CD14-positive monocyte (primary cell): Measurements from ENCODE around the gene ANO6. TPM values are rescaled to one million over a fixed set of nuclear protein-coding genes. Genes with fewer than 3 reads are reported as not detected.
A peak's percentile ranks its signal among the peaks of the same experiment; 100 is the strongest.

Experiments
- DNase-seq, 3 donors: peaks; one replicate each; pipeline ENCODE4 v3.0.0-alpha.2; 2011 to 2022
- H2AFZ ChIP-seq: 2 replicates; pipeline ENCODE4 v1.6.0; 2012; ENCODE audit warnings: mild to moderate bottlenecking, low read depth, low read length, inconsistent platforms; ENCODE audit not compliant: insufficient read depth, poor library complexity, severe bottlenecking
- H3K27ac ChIP-seq, 2 donors: 1 replicate in 1 of 2; 2 replicates in 1 of 2; pipeline ENCODE4 v1.5.1; 2012 to 2013; ENCODE audit warnings: low read length in 2 of 2, control low read depth in 1 of 2, inconsistent platforms in 1 of 2, low read depth in 1 of 2, mild to moderate bottlenecking in 1 of 2
- H3K27me3 ChIP-seq, 2 donors: one replicate each; pipeline versions ENCODE4 v1.6.0 to v1.6.1; 2011 to 2013; ENCODE audit warnings: low read length in 2 of 2; ENCODE audit not compliant: control insufficient read depth in 2 of 2, insufficient read depth in 2 of 2
- H3K36me3 ChIP-seq, 2 donors: replicated peaks in 1 of 2; 1 replicate in 1 of 2; 2 replicates in 1 of 2; pipeline versions ENCODE4 v1.5.1 to v1.6.1; 2012 to 2013; ENCODE audit warnings: low read length in 2 of 2, control low read depth in 1 of 2, inconsistent platforms in 1 of 2, mild to moderate bottlenecking in 1 of 2; ENCODE audit not compliant: insufficient read depth in 2 of 2, control insufficient read depth in 1 of 2
- H3K4me1 ChIP-seq, 2 donors: 1 replicate in 1 of 2; 2 replicates in 1 of 2; pipeline versions ENCODE4 v1.5.1 to v1.6.1; 2012 to 2013; ENCODE audit warnings: low read length in 2 of 2, control low read depth in 1 of 2, inconsistent platforms in 1 of 2, mild to moderate bottlenecking in 1 of 2, moderate library complexity in 1 of 2; ENCODE audit not compliant: insufficient read depth in 2 of 2, control insufficient read depth in 1 of 2
- H3K4me2 ChIP-seq: replicated peaks from 2 replicates; pipeline ENCODE3; 2012; ENCODE audit warnings: low read length, moderate library complexity, mild to moderate bottlenecking; ENCODE audit not compliant: poor library complexity, severe bottlenecking; ENCODE audit errors: extremely low read depth
- H3K4me3 ChIP-seq, 3 experiments: fragments of 200-600 bp in 1 of 3; sonication (generic) in 1 of 3; replicated peaks in 1 of 3; 1 replicate in 2 of 3; 2 replicates in 1 of 3; pipeline ENCODE4 v1.5.1; 2011 to 2013; ENCODE audit warnings: low read length in 3 of 3, mild to moderate bottlenecking in 3 of 3, control low read depth in 2 of 3, low read depth in 2 of 3, inconsistent platforms in 1 of 3, moderate library complexity in 1 of 3
- H3K79me2 ChIP-seq: 2 replicates; pipeline ENCODE4 v1.6.0; 2012; ENCODE audit warnings: mild to moderate bottlenecking, control low read depth, inconsistent platforms, low read length, moderate library complexity; ENCODE audit not compliant: insufficient read depth
- H3K9ac ChIP-seq: 2 replicates; pipeline ENCODE4 v1.6.0; 2017; ENCODE audit warnings: low read length, mild to moderate bottlenecking; ENCODE audit not compliant: insufficient read depth, poor library complexity, severe bottlenecking
- H3K9me3 ChIP-seq, 2 donors: replicated peaks in 1 of 2; 1 replicate in 1 of 2; 2 replicates in 1 of 2; pipeline versions ENCODE4 v1.5.1 to v1.6.1; 2012 to 2013; ENCODE audit warnings: low read length in 2 of 2, control low read depth in 1 of 2; ENCODE audit not compliant: control insufficient read depth in 1 of 2, insufficient read depth in 1 of 2
- H4K20me1 ChIP-seq: 2 replicates; pipeline ENCODE4 v1.6.0; 2012; ENCODE audit warnings: mild to moderate bottlenecking, low read length, control low read depth, moderate library complexity; ENCODE audit not compliant: insufficient read depth
- H3K27ac Mint-ChIP-seq, 7 donors: one replicate each; pipeline ENCODE4 v1.8.0; 2020; ENCODE audit warnings: mild to moderate bottlenecking in 7 of 7, mixed read lengths in 7 of 7, moderate library complexity in 6 of 7, inconsistent platforms in 2 of 7
- H3K27me3 Mint-ChIP-seq, 3 donors: one replicate each; pipeline ENCODE4 v1.8.0; 2021 to 2022; ENCODE audit warnings: low read depth in 3 of 3, mild to moderate bottlenecking in 3 of 3, mixed read lengths in 3 of 3, moderate library complexity in 3 of 3, inconsistent platforms in 1 of 3
- H3K36me3 Mint-ChIP-seq, 2 donors: one replicate each; pipeline ENCODE4 v1.8.0; 2020; ENCODE audit warnings: mixed read lengths in 2 of 2, inconsistent platforms in 1 of 2, mild to moderate bottlenecking in 1 of 2
- H3K4me1 Mint-ChIP-seq: one replicate; pipeline ENCODE4 v1.8.0; 2020; ENCODE audit warnings: mild to moderate bottlenecking, mixed read lengths
- H3K4me3 Mint-ChIP-seq, 2 donors: one replicate each; pipeline ENCODE4 v1.8.0; 2020; ENCODE audit warnings: mild to moderate bottlenecking in 2 of 2, mixed read lengths in 2 of 2, moderate library complexity in 1 of 2
- H3K9me3 Mint-ChIP-seq, 7 donors: one replicate each; pipeline ENCODE4 v1.8.0; 2020 to 2022; ENCODE audit warnings: mixed read lengths in 7 of 7, mild to moderate bottlenecking in 6 of 7, moderate library complexity in 6 of 7, inconsistent platforms in 2 of 7
- CTCF ChIP-seq: fragments of 200-600 bp; IDR thresholded peaks from one replicate; pipeline ENCODE4 v1.8.0; 2022; ENCODE audit warnings: antibody characterized with exemption, mild to moderate bottlenecking
- WGBS: methylation state at CpG from one replicate; pipeline ENCODE4 v1.1.5; 2013; ENCODE audit warnings: missing lambda C conversion rate; ENCODE audit not compliant: insufficient coverage; 5-methylcytosine and 5-hydroxymethylcytosine counted together
- intact Hi-C, 2 donors: fragments of 100-400 bp; cut with micrococcal nuclease; formaldehyde crosslinking; loops; one replicate each; pipeline versions ENCODE4 v1.15.0 to v1.15.1; 2023
- polyA plus RNA-seq, 3 donors: library from polyadenylated mRNA; depleted of rRNA in 1 of 3; unstranded in 2 of 3; stranded (reverse) in 1 of 3; fragments of 300-500 nt in 2 of 3; fragments of >200 nt in 1 of 3; fragmentation: Illumina TruSeq in 2 of 3; gene quantifications; 1 replicate in 2 of 3; 2 replicates in 1 of 3; pipeline ENCODE4 v1.2.3, GENCODE V29; 2012 to 2021

ANO6 gene
- polyA plus RNA-seq, 3 donors = 20.2 to 48.7 (median 34.1) TPM

- WGBS = no CpG with 5 or more reads among the region's 3 CpGs
- Histone ChIP-seq H3K9ac (no peak overlapping the region), H3K27me3 (no peaks in the 10 kb centered on the region), H4K20me1 (no peaks in the 10 kb centered on the region), H3K36me3 (peaks cover 31 to 60% of the 10 kb centered on the region in 2 donors), H3K79me2 (no peaks in the 10 kb centered on the region), H3K9me3 (peaks cover 0 to 16% of the 10 kb centered on the region in 2 donors), H3K4me1 (no peaks in the 10 kb centered on the region), H3K4me2 (no peak overlapping the region), H3K4me3 (no peak overlapping the region), H2AFZ (no peak overlapping the region), H3K27ac (no peak overlapping the region)
- no peak for DNase-seq
- Mint-ChIP-seq H3K4me1 (no peaks in the 10 kb centered on the region), H3K27me3 (peaks cover 0 to 2% (median 0%) of the 10 kb centered on the region in 3 donors), H3K4me3 (no peak overlapping the region), H3K27ac (peak overlapping the region in 1 of 7 donors; percentile 48), H3K36me3 (peaks cover 58 to 61% of the 10 kb centered on the region in 2 donors), H3K9me3 (peaks cover 13 to 30% (median 22%) of the 10 kb centered on the region in 7 donors)
- intact Hi-C loops = no loop called here
- no peak for TF ChIP-seq CTCF
These were observed 153.1 kb downstream of the ANO6 start for GRCh38 chr12:45368841-45369489.

- Mint-ChIP-seq H3K4me3 (no peak overlapping the region), H3K27me3 (no peaks in the 10 kb centered on the region), H3K4me1 (no peaks in the 10 kb centered on the region), H3K36me3 (peaks cover 49 to 51% of the 10 kb centered on the region in 2 donors), H3K27ac (peak overlapping the region in 1 of 7 donors; percentile 30), H3K9me3 (peaks cover 0 to 4% (median 2%) of the 10 kb centered on the region in 7 donors)
- Histone ChIP-seq H3K9ac (no peak overlapping the region), H3K4me3 (no peak overlapping the region), H4K20me1 (no peaks in the 10 kb centered on the region), H3K4me1 (no peaks in the 10 kb centered on the region), H3K9me3 (no peaks in the 10 kb centered on the region), H2AFZ (no peak overlapping the region), H3K4me2 (no peak overlapping the region), H3K79me2 (no peaks in the 10 kb centered on the region), H3K27me3 (no peaks in the 10 kb centered on the region), H3K36me3 (peaks cover 31 to 57% of the 10 kb centered on the region in 2 donors), H3K27ac (no peak overlapping the region)
- no peak for TF ChIP-seq CTCF
- WGBS = no CpG with 5 or more reads among the region's 1 CpG
- intact Hi-C loops = no loop called here
- no peak for DNase-seq
These were observed 161.9 kb downstream of the ANO6 start for GRCh38 chr12:45377815-45378214.
